IMR-90 (cell line): ENCODE data around the gene GRPEL2. TPM values are rescaled to one million over a fixed set of nuclear protein-coding genes. Genes with fewer than 3 reads are reported as not detected.

ENCODE experiments used
- ATAC-seq: fragments of 200-7000 bp; cut with Tn5 transposase; 2 replicates; pipeline ENCODE4 v1.9.1; 2020; ENCODE audit warnings: low read depth, mild to moderate bottlenecking, moderate library complexity
- BruUV-seq: library from RNA; stranded (reverse); fragments of 400-500 nt; replicated peaks from 2 replicates; lab custom pipeline; 2021; lab: Mats Ljungman, UMichigan
- CTCF ChIA-PET: fragments of 300-600 bp; formaldehyde crosslinking; extraction: SDS; loops from one replicate; lab custom pipeline; 2021; ENCODE audit warnings: antibody characterized with exemption; lab: Yijun Ruan, JAX
- POLR2A ChIA-PET: fragments of 300-600 bp; sonication (Branson Sonifier 250); formaldehyde crosslinking; loops from one replicate; lab custom pipeline; 2022; ENCODE audit warnings: antibody characterized with exemption; ENCODE audit not compliant: unreplicated experiment; lab: Charles Lee
- DNase-seq: peaks from one replicate; pipeline ENCODE4 v3.0.0; 2013
- H2AFZ ChIP-seq: replicated peaks from 2 replicates; pipeline ENCODE3; 2013; ENCODE audit warnings: low read length, mild to moderate bottlenecking; ENCODE audit not compliant: poor library complexity
- H2AK5ac ChIP-seq: 2 replicates; pipeline ENCODE4 v1.6.1; 2013; ENCODE audit warnings: low read depth, low read length, inconsistent platforms
- H2AK9ac ChIP-seq: replicated peaks from 2 replicates; pipeline ENCODE3; 2013; ENCODE audit warnings: mild to moderate bottlenecking, low read depth, low read length, moderate library complexity; ENCODE audit not compliant: poor library complexity
- H2BK120ac ChIP-seq: 2 replicates; pipeline ENCODE4 v1.6.1; 2013; ENCODE audit warnings: low read depth, low read length, inconsistent platforms
- H2BK15ac ChIP-seq: 3 replicates; pipeline ENCODE4 v1.6.1; 2013; ENCODE audit warnings: low read depth, low read length, inconsistent platforms
- H2BK20ac ChIP-seq: 2 replicates; pipeline ENCODE4 v1.6.1; 2013; ENCODE audit warnings: low read depth, mild to moderate bottlenecking, inconsistent platforms, low read length, moderate library complexity
- H2BK5ac ChIP-seq: 2 replicates; pipeline ENCODE4 v1.6.1; 2013; ENCODE audit warnings: mild to moderate bottlenecking, low read depth, low read length, inconsistent platforms; ENCODE audit not compliant: poor library complexity, severe bottlenecking
- H3K14ac ChIP-seq: replicated peaks from 2 replicates; pipeline ENCODE4 v1.6.1; 2013; ENCODE audit warnings: low read depth, low read length, inconsistent platforms
- H3K18ac ChIP-seq: 2 replicates; pipeline ENCODE4 v1.6.1; 2013; ENCODE audit warnings: low read depth, low read length, control low read depth
- H3K23ac ChIP-seq: 2 replicates; pipeline ENCODE4 v1.6.1; 2013; ENCODE audit warnings: low read depth, low read length, inconsistent platforms
- H3K27ac ChIP-seq: 2 replicates; pipeline ENCODE4 v1.5.1; 2013; ENCODE audit warnings: mild to moderate bottlenecking, control low read depth, low read length; ENCODE audit not compliant: insufficient read depth
- H3K27me3 ChIP-seq: 2 replicates; pipeline ENCODE4 v1.6.1; 2013; ENCODE audit warnings: low read length; ENCODE audit not compliant: control insufficient read depth, insufficient read depth
- H3K36me3 ChIP-seq: 2 replicates; pipeline ENCODE4 v1.6.1; 2013; ENCODE audit warnings: low read length, mixed read lengths; ENCODE audit not compliant: control insufficient read depth, insufficient read depth
- H3K4ac ChIP-seq: 2 replicates; pipeline ENCODE4 v1.6.1; 2013; ENCODE audit warnings: low read depth, low read length, inconsistent platforms
- H3K4me1 ChIP-seq: 2 replicates; pipeline ENCODE4 v1.6.1; 2013; ENCODE audit warnings: low read length, mixed read lengths; ENCODE audit not compliant: control insufficient read depth, insufficient read depth
- H3K4me2 ChIP-seq: 2 replicates; pipeline ENCODE4 v1.6.1; 2013; ENCODE audit warnings: low read depth, mild to moderate bottlenecking, control low read depth, low read length, moderate library complexity
- H3K4me3 ChIP-seq: 2 replicates; pipeline ENCODE4 v1.5.1; 2013; ENCODE audit warnings: low read depth, mild to moderate bottlenecking, control low read depth, low read length, moderate library complexity; ENCODE audit not compliant: insufficient read depth
- H3K56ac ChIP-seq: 2 replicates; pipeline ENCODE4 v1.6.1; 2013; ENCODE audit warnings: low read length, inconsistent platforms; ENCODE audit not compliant: insufficient read depth; ENCODE audit errors: extremely low read depth
- H3K79me1 ChIP-seq, 2 experiments: 2 replicates each; pipeline ENCODE4 v1.6.1; 2013; ENCODE audit warnings: low read length in 2 of 2, inconsistent platforms in 1 of 2, low read depth in 1 of 2
- H3K9ac ChIP-seq: 2 replicates; pipeline ENCODE4 v1.6.1; 2013; ENCODE audit warnings: low read depth, low read length, control low read depth
- H3K9me1 ChIP-seq: 2 replicates; pipeline ENCODE4 v1.6.1; 2013; ENCODE audit warnings: low read length, inconsistent platforms; ENCODE audit not compliant: insufficient read depth
- H3K9me3 ChIP-seq: 2 replicates; pipeline ENCODE4 v1.6.1; 2013; ENCODE audit warnings: low read length; ENCODE audit not compliant: control insufficient read depth, insufficient read depth
- H4K20me1 ChIP-seq: 2 replicates; pipeline ENCODE4 v1.6.1; 2013; ENCODE audit warnings: low read length, inconsistent platforms; ENCODE audit not compliant: insufficient read depth
- H4K5ac ChIP-seq: 2 replicates; pipeline ENCODE4 v1.6.1; 2013; ENCODE audit warnings: mild to moderate bottlenecking, low read depth, low read length, control low read depth
- H4K8ac ChIP-seq, 2 experiments: 2 replicates each; pipeline ENCODE4 v1.6.1; 2013; ENCODE audit warnings: low read depth in 2 of 2, low read length in 2 of 2, control low read depth in 1 of 2, inconsistent platforms in 1 of 2
- H4K91ac ChIP-seq: 2 replicates; pipeline ENCODE4 v1.6.1; 2013; ENCODE audit warnings: low read depth, low read length, inconsistent platforms; ENCODE audit not compliant: insufficient read depth
- BHLHE40 ChIP-seq: fragments of 150-350 bp; IDR thresholded peaks from 2 replicates; pipeline ENCODE4 v1.6.1; 2016; ENCODE audit warnings: mild to moderate bottlenecking, low read depth, low read length
- CHD1 ChIP-seq: IDR thresholded peaks from 2 replicates; pipeline ENCODE4 v1.6.1; 2012; ENCODE audit warnings: low read depth, low read length, improper control_type of control experiment
- ELK1 ChIP-seq: fragments of 150-350 bp; IDR thresholded peaks from 2 replicates; pipeline ENCODE4 v1.6.1; 2016; ENCODE audit warnings: low read depth, mild to moderate bottlenecking, low read length, moderate library complexity, borderline replicate concordance
- FOS ChIP-seq: fragments of 150-350 bp; IDR thresholded peaks from 2 replicates; pipeline ENCODE4 v1.6.1; 2016; ENCODE audit warnings: low read depth, low read length
- MAZ ChIP-seq: IDR thresholded peaks from 2 replicates; pipeline ENCODE4 v1.6.1; 2012; ENCODE audit warnings: low read depth, mild to moderate bottlenecking, low read length, improper control_type of control experiment, moderate library complexity, borderline replicate concordance
- MXI1 ChIP-seq: IDR thresholded peaks from 2 replicates; pipeline ENCODE4 v1.6.1; 2012; ENCODE audit warnings: low read depth, mild to moderate bottlenecking, low read length, moderate library complexity, borderline replicate concordance
- POLR2A ChIP-seq: IDR thresholded peaks from 2 replicates; pipeline ENCODE4 v1.6.1; 2012; ENCODE audit warnings: mild to moderate bottlenecking, low read depth, low read length
- RCOR1 ChIP-seq: IDR thresholded peaks from 2 replicates; pipeline ENCODE4 v1.6.1; 2012; ENCODE audit warnings: mild to moderate bottlenecking, low read length, improper control_type of control experiment; ENCODE audit not compliant: insufficient replicate concordance
- RFX5 ChIP-seq: IDR thresholded peaks from 2 replicates; pipeline ENCODE4 v1.8.0; 2012; ENCODE audit warnings: low read depth, mild to moderate bottlenecking, low read length, moderate library complexity
- SMC3 ChIP-seq: fragments of 150-350 bp; IDR thresholded peaks from 2 replicates; pipeline ENCODE4 v1.6.1; 2016; ENCODE audit warnings: low read depth, mild to moderate bottlenecking, antibody characterized with exemption, low read length, moderate library complexity
- USF2 ChIP-seq: fragments of 150-350 bp; IDR thresholded peaks from 2 replicates; pipeline ENCODE4 v1.6.1; 2017; ENCODE audit warnings: mild to moderate bottlenecking, antibody characterized with exemption, low read length, low read depth
- WGBS, 2 experiments: methylation state at CpG; one replicate each; pipeline versions ENCODE4 v1.1.5 to v1.1.7; 2013; ENCODE audit warnings: missing lambda C conversion rate in 2 of 2; ENCODE audit not compliant: insufficient read length in 1 of 2; ENCODE audit errors: extremely low coverage in 2 of 2; 5-methylcytosine and 5-hydroxymethylcytosine counted together
- dilution Hi-C: fragments of 300-500 bp; cut with HindIII; formaldehyde crosslinking; loops from one replicate; pipeline ENCODE4 v1.14.3; 2018; ENCODE audit warnings: low sequenced_read_pairs; ENCODE audit not compliant: unreplicated experiment
- in situ Hi-C: fragments of 300-500 bp; cut with MboI; formaldehyde crosslinking; loops from 3 replicates; pipeline ENCODE4 v1.14.3; 2019; ENCODE audit warnings: low sequenced_read_pairs, inconsistent platforms, mixed read lengths
- intact Hi-C: fragments of 100-400 bp; cut with micrococcal nuclease; formaldehyde crosslinking; loops from 2 replicates; pipeline ENCODE4 v1.10.0; 2022
- polyA plus RNA-seq, 3 experiments: library from polyadenylated mRNA; depleted of rRNA; stranded (reverse); fragments of >200 nt; gene quantifications; 2 replicates each; pipeline ENCODE4 v1.2.3, GENCODE V29; 2012; ENCODE audit warnings: low replicate concordance in 1 of 3
- total RNA-seq: library from RNA; depleted of rRNA; stranded (reverse); fragments of >200 nt; gene quantifications from 2 replicates; pipeline ENCODE4 v1.2.3, GENCODE V29; 2012

GRPEL2 gene
- total and polyA plus RNA-seq, 2 of the 4 experiments (the other 2 are of a cell fraction) = 6.2 to 18.1 TPM

GRCh38 chr5:149320791-149321330 lies 24.4 kb upstream of the GRPEL2 start (continued):
- TF ChIP-seq FOS (peak; percentile 3; the same call in 1 of the 2 replicates), CHD1 (no peak)

- Histone ChIP-seq H3K27me3 (no peaks in the 10 kb centered on the region), H3K27ac (no peak overlapping the region), H2AFZ (no peak overlapping the region), H4K20me1 (no peaks in the 10 kb centered on the region), H3K36me3 (no peaks in the 10 kb centered on the region), H3K23ac (no peak overlapping the region), H3K18ac (no peak overlapping the region), H3K4me2 (no peak overlapping the region), H2AK9ac (no peak overlapping the region), H3K4ac (no peak overlapping the region), H4K5ac (no peak overlapping the region), H3K4me3 (no peak overlapping the region), H4K8ac (no peak overlapping the region), H2BK15ac (no peak overlapping the region), H2BK120ac (no peak overlapping the region), H3K9ac (no peak overlapping the region), H3K14ac (no peak overlapping the region), H3K79me1 (no peaks in the 10 kb centered on the region), H3K56ac (no peak overlapping the region), H2BK5ac (no peak overlapping the region), H3K4me1 (peaks cover 11% of the 10 kb centered on the region), H2BK20ac (no peak overlapping the region), H3K9me3 (no peaks in the 10 kb centered on the region), H2AK5ac (no peak overlapping the region), H4K91ac (no peak overlapping the region), H3K9me1 (peaks cover 16% of the 10 kb centered on the region)
- intact Hi-C loops = no loop called here
- whole genome bisulfite sequencing, 2 experiments = 96% methylated on average over 4 of the region's 12 CpGs; no CpG with 5 or more reads in 1 of the 2 experiments
- no peak for ATAC-seq
- TF ChIP-seq MAZ (no peak), CHD1 (no peak), POLR2A (no peak), ELK1 (no peak), RFX5 (no peak), RCOR1 (no peak), SMC3 (no peak), USF2 (no peak), MXI1 (no peak), BHLHE40 (no peak)
- in situ Hi-C loops = no loop called here
- no peak for DNase-seq
- ChIA-PET POLR2A (no interaction called here), CTCF (no interaction called here)
- no TSS peak for BruUV-seq
- dilution Hi-C loops = no loop called here
Measured at GRCh38 chr5:149322518-149322917, 22.8 kb upstream of the GRPEL2 start.
